Muscle layer of duodenum (tissue), 2 donors: ENCODE measurements around the gene DHX30.

Experiments used
- H3K27ac ChIP-seq: one replicate; pipeline ENCODE4 v1.7.0; 2013; ENCODE audit warnings: mild to moderate bottlenecking, low read length
- H3K27me3 ChIP-seq: one replicate; pipeline ENCODE4 v1.7.0; 2013; ENCODE audit warnings: low read depth, mild to moderate bottlenecking, control low read depth, low read length
- H3K36me3 ChIP-seq, 2 donors: one replicate each; pipeline ENCODE4 v1.7.0; 2013; ENCODE audit warnings: low read length in 2 of 2, control low read depth in 1 of 2, mild to moderate bottlenecking in 1 of 2; ENCODE audit not compliant: insufficient read depth in 2 of 2, control insufficient read depth in 1 of 2
- H3K4me1 ChIP-seq, 2 donors: one replicate each; pipeline ENCODE4 v1.7.0; 2013; ENCODE audit warnings: low read length in 2 of 2, mild to moderate bottlenecking in 2 of 2, control low read depth in 1 of 2, moderate library complexity in 1 of 2; ENCODE audit not compliant: insufficient read depth in 2 of 2, control insufficient read depth in 1 of 2
- H3K4me3 ChIP-seq, 2 donors: one replicate each; pipeline ENCODE4 v1.7.0; 2013; ENCODE audit warnings: low read length in 2 of 2, low read depth in 1 of 2, mild to moderate bottlenecking in 1 of 2
- H3K9me3 ChIP-seq, 2 donors: one replicate each; pipeline ENCODE4 v1.7.0; 2013; ENCODE audit warnings: low read length in 2 of 2, control low read depth in 1 of 2, mild to moderate bottlenecking in 1 of 2; ENCODE audit not compliant: control insufficient read depth in 1 of 2
- donor health status: healthy.

The DHX30 gene

GRCh38 chr3:47855461-47856383, 52.8 kb downstream of the DHX30 start:
- peaks cover 28 to 83% of the 10 kb centered on the region in 2 donors for H3K36me3 ChIP-seq
- H3K27me3 ChIP-seq = no peaks in the 10 kb centered on the region
- H3K27ac ChIP-seq = no peak overlapping the region
- H3K4me1 ChIP-seq = no peaks in the 10 kb centered on the region
- no peak overlapping the region for H3K4me3 ChIP-seq
- H3K9me3 ChIP-seq = no peaks in the 10 kb centered on the region

DNA sequence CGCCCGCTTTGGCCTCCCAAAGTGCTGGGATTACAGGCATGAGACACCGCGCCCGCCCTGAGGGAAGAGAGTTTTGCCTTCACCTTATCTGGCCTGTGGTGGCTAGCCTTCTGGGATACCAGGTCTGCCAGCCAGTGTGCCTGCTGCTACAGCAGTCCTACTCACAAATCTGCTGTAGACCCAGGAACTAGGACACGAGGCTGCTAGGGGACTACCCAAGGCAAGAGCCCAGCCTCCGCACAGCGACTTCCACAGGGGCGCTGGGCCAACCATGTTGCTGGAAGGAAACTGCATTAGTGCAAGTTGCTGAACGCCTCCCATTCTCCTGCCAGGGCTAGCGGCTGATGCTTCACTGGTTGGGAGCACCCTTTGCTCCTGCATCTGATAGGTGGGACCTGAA, 53.7 kb downstream of the DHX30 start:
- Histone ChIP-seq H3K27me3 (no peaks in the 10 kb centered on the region), H3K36me3 (peaks cover 28 to 82% of the 10 kb centered on the region in 2 donors), H3K4me1 (no peaks in the 10 kb centered on the region), H3K27ac (no peak overlapping the region), H3K9me3 (no peaks in the 10 kb centered on the region), H3K4me3 (no peak overlapping the region)

DNA sequence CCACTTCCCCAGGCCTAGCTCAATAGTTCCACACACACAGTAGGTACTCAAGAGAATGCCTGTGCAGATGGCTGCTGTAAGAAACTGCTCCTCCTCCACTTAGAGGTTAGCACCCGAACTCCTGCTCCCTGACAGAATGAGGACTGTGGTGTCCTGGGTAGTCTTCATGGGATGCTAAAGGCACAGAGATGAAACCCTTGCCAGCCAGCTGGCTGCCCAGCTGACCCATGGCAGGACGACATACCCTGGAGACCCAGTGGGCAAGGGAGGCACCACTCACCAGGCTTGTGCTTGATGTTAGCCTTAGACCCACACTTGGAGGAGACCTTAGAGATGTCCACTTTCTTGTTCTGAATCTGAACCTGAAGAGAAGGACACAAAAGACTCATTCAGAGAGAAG, 54.2 kb downstream of the DHX30 start:
- no peak overlapping the region for H3K27ac ChIP-seq
- no peaks in the 10 kb centered on the region for H3K9me3 ChIP-seq
- H3K27me3 ChIP-seq = no peaks in the 10 kb centered on the region
- no peak overlapping the region for H3K4me3 ChIP-seq
- peaks cover 28 to 77% of the 10 kb centered on the region in 2 donors for H3K36me3 ChIP-seq
- no peaks in the 10 kb centered on the region for H3K4me1 ChIP-seq

GRCh38 chr3:47859956-47860605, 57.1 kb downstream of the DHX30 start:
- Histone ChIP-seq H3K27ac (no peak overlapping the region), H3K4me1 (no peaks in the 10 kb centered on the region), H3K36me3 (peaks cover 23 to 67% of the 10 kb centered on the region in 2 donors)

DNA sequence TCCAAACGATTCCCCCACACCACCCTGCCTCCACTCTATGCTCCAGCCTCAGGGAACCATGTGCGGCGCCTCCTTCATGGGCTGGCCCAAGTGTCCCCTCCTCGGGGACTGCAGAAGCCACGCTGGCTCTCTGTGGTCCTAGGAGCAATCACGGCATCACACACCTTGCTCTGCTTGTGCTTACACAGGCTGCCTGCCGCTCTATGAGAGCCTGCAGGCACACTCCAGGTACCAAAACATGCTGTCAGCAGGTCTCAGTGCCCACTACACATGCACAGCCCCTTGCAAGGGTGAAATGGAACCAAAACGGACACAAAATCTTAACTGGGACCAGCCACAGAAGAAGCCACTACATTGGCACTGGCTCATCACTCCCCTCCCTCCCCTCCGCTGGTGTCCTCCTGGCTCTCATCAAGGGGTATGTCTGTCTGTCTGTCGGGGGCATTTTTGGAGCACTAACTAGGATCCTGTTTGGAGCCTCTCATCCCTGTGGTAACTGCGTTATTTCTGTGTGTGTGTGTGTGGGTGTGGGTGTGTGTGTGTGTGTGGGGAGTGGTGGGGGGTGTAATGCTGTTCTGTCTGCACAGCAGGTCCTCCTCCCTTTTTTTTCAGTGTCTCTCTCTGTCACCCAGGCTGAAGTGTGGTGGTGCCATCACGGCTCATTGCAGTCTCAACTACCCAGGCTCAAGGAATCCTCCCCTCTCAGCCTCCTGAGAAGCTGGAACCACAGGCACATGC, 60.6 kb downstream of the DHX30 start:
- Histone ChIP-seq H3K36me3 (peaks cover 32 to 65% of the 10 kb centered on the region in 2 donors), H3K4me3 (no peak overlapping the region), H3K9me3 (no peaks in the 10 kb centered on the region), H3K4me1 (no peaks in the 10 kb centered on the region), H3K27me3 (no peaks in the 10 kb centered on the region), H3K27ac (no peak overlapping the region)

More at GRCh38 chr3:47859956-47860605, 57.1 kb downstream of the DHX30 start:
- H3K9me3 ChIP-seq = no peaks in the 10 kb centered on the region
- H3K4me3 ChIP-seq = no peak overlapping the region
- H3K27me3 ChIP-seq = no peaks in the 10 kb centered on the region

- H3K36me3 ChIP-seq = peaks cover 48 to 70% of the 10 kb centered on the region in 2 donors
- no peaks in the 10 kb centered on the region for H3K9me3 ChIP-seq
- H3K4me1 ChIP-seq = no peaks in the 10 kb centered on the region
These were observed 62.3 kb downstream of the DHX30 start for GRCh38 chr3:47865192-47865591.

GRCh38 chr3:47867451-47868044, 64.6 kb downstream of the DHX30 start:
- H3K4me3 ChIP-seq = no peak overlapping the region
- peaks cover 67 to 84% of the 10 kb centered on the region in 2 donors for H3K36me3 ChIP-seq
- H3K27ac ChIP-seq = no peak overlapping the region
- H3K9me3 ChIP-seq = no peaks in the 10 kb centered on the region
- H3K27me3 ChIP-seq = no peaks in the 10 kb centered on the region
- H3K4me1 ChIP-seq = no peaks in the 10 kb centered on the region

More at GRCh38 chr3:47865192-47865591, 62.3 kb downstream of the DHX30 start:
- Histone ChIP-seq H3K4me3 (no peak overlapping the region), H3K27ac (no peak overlapping the region), H3K27me3 (no peaks in the 10 kb centered on the region)

- H3K27me3 ChIP-seq = no peaks in the 10 kb centered on the region
- H3K4me1 ChIP-seq = no peaks in the 10 kb centered on the region
- H3K9me3 ChIP-seq = no peaks in the 10 kb centered on the region
- H3K36me3 ChIP-seq = peaks cover 75 to 80% of the 10 kb centered on the region in 2 donors
- H3K4me3 ChIP-seq = no peak overlapping the region
- no peak overlapping the region for H3K27ac ChIP-seq
These were observed 65.4 kb downstream of the DHX30 start for GRCh38 chr3:47868306-47868705.

- no peak overlapping the region for H3K27ac ChIP-seq
- no peaks in the 10 kb centered on the region for H3K27me3 ChIP-seq
- no peak overlapping the region for H3K4me3 ChIP-seq
- H3K36me3 ChIP-seq = peaks cover 77 to 84% of the 10 kb centered on the region in 2 donors
- no peaks in the 10 kb centered on the region for H3K4me1 ChIP-seq
- no peaks in the 10 kb centered on the region for H3K9me3 ChIP-seq
These were observed 67.2 kb downstream of the DHX30 start for GRCh38 chr3:47870156-47870555.

- no peaks in the 10 kb centered on the region for H3K27me3 ChIP-seq
- H3K36me3 ChIP-seq = peaks cover 74 to 84% of the 10 kb centered on the region in 2 donors
- no peaks in the 10 kb centered on the region for H3K4me1 ChIP-seq
- H3K27ac ChIP-seq = no peak overlapping the region
- H3K4me3 ChIP-seq = no peak overlapping the region
- no peaks in the 10 kb centered on the region for H3K9me3 ChIP-seq
These were observed 67.8 kb downstream of the DHX30 start for GRCh38 chr3:47870702-47871260.
